ENCODE data around the gene DNAJC8.
A peak's percentile ranks its signal among the peaks of the same experiment; 100 is the strongest.

DNAJC8 gene

DNA sequence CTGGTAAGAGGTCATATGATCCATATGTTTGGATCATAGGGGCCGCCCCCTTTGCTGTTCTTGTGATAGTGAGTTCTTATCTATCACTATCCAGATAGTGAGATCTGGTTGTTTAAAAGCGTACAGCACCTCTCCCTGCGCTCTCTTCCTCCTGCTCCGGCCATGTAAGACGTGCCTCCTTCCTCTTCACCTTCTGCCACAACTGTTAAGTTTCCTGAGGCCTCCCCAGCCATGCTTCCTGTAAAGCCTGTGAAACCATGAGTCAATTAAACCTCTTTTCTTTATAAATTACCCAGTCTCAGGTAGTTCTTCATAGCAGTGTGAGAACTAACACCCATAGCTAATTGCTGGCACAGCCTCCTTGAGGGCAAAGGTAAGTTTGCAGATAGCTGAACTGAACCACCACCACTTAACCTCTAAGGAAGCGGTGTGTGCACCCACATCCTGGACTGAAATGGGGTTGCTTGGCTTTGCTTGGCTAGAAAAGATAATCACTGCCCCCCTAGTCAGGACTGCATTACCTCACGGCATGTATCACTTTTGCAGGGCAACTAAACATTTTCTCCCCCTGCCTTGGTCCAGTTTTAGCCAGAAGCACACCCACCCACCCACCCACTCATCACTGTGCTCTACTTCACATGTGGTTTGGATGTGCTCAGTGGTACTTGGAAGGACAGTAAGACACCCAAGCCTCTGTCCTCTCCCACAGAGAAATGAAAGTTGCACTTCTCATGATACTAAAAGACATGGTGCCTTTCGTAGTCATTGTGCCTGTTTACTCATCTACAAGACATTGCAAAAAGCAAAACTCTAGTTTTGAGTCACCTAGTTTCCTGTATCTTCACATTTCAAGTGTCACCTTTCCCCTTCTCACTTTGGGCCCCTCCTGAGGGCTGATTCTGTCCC, 33.2 kb downstream of the DNAJC8 start:
- peak; percentile 79 for DNase-seq

- DNase-seq = no peak
Measured at GRCh38 chr1:28197682-28198415, 35.0 kb downstream of the DNAJC8 start.

DNA sequence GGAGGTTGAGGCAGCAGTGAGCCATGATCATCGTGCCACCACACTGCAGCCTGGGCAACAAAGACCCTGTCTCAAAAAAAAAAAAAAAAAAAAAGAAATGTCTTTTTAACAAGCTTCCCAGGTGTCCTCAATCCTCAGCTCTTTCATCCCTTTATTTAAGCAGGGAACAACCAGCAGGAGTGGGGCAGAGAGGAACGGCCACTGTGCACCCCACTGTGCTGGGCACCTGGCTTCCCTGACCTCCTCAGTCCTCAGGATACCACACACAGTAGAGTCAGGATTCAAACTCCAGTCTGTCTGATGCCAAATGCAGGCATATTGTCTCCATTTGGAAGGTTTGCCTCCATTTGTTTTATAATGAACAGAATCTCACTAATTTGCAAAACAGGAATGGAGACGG, 36.5 kb downstream of the DNAJC8 start:
- no peak for DNase-seq

DNA sequence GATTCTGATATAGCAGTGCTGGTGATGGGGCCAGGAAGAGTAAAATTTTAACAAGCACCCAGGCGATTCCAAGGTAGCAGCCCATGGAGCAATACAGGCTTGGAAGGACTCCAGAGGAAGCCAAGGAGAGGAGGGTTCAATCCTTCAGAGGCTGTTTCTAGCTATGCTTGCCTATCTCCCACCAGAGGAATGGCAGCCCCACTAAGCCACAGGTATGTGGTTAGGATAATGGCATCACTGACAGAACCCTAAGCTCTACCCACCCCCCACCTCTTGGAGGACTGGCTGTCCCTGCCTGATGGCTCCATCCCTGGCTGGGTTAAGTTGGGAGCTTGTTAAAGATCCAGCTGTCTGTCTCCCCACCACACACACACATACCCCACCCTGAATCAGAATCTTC, 37.0 kb downstream of the DNAJC8 start:
- DNase-seq = no peak

DNA sequence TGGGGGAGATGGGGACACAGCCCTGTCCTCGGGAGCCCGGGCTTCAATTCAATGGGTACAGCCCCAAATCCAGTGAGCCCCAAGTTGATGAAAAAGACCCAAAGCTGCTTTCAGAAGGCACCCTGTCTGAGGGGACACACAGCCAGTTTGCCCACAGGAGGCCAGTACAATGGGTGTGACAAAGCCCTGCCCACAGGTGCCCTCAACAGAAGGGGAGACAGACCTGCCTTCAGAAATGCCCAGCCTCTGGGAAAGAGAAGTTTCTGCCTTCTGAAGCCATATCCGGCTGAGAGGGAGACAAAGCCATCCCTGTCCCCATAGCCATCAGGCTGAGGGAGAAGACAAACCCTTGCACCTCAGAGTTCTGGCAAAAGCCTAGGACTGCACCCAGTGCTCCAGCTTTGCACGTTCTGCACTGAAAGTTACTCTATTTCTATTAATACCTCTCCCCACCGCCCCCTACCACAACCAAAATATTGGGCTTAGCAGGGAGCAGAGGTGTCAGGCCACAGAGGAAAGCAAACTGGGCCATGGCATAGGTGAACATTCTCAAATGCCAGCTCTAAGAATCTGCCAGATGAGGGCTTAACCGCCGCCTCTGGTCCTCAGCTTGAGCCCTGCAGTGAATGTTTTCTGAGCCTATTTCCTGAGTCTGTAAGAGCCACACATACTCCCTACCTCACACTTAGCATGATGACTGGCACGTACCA, 38.3 kb downstream of the DNAJC8 start:
- no peak for DNase-seq

DNA sequence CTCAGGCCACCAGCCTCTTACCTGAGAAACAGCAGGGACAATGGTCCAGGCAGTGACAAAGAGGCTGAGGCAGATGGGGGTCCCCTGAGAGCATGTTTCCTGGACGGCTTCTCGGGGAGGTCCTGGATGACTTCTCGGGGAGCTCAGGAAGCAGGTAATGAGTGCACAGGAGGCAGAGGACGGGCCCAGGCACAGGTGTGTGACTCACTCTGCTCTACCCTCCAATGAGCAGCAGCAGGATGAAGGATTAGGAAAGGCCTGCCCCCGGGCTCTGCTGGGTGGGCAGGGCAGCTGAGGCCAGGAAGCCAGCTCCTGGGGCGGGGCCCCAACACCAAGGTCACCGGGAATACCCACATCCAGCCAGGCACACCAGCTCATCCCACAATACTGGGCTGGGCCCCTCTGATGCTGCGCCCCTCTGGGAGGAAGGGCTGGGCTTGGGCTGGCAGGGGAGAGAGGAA, 39.1 kb downstream of the DNAJC8 start:
- DNase-seq = no peak

DNA sequence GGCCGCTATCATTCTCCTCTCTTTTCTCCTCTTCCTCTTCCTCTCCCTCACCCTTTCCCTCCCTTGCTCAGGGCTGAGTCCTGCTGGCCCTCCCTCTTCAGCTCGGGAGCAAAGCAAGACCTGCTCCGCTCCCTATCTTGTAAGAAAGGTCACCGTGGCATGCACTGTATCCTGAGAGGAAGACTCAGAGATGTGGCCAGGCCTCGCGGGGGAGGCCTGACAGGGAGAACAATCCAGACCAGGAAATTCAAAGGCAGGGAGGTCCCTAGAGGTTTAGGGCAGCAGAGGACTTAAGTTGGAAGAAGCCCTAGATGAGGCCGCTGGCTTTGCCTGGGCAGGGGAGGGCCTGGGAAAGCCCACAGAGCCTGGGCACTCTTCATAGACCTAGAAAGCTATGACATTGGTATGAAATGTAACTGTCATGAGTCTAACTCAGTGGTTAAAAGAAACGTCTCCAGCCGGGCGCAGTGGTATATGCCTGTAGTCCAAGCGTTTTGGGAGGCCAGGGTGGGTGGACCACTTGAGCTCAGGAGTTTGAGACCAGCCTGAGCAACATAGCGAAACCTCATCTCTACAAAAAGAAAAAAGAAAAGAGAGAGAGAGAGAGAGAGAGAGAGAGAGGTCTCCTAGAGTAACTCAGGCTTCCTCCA, 41.7 kb downstream of the DNAJC8 start:
- no peak for DNase-seq

DNA sequence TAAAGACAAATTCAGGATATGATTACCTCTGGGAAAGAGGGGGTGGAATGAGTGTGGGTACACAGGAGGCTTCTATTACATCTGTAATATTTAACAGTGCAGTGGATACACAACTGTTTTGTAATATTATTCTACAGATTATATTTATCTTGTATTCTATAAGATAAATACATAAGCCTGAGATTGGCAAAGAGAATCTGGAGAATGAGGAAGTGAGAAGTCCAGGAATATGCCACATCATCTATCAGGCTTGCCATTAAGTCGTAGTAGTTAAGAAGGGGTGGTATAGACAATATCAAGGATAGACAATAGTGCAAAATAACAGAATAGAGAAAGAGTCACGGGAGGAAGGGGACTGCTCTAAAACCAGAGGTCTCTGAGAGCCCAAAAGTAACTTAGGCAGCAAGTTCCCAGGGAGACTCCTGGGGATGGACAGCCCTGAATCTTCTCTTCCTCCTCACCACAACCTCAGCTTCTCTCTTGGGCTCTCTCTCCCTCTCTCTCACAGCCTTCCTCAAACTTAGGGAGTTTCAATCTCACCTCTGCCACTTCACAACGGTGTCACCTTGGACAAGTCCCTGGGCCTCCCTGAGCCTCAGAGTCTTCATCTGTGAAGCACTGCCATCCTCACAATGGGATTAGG, 42.4 kb downstream of the DNAJC8 start:
- DNase-seq = peak; percentile 61

GRCh38 chr1:28185071-28185470, 47.8 kb downstream of the DNAJC8 start:
- DNase-seq = no peak

DNA sequence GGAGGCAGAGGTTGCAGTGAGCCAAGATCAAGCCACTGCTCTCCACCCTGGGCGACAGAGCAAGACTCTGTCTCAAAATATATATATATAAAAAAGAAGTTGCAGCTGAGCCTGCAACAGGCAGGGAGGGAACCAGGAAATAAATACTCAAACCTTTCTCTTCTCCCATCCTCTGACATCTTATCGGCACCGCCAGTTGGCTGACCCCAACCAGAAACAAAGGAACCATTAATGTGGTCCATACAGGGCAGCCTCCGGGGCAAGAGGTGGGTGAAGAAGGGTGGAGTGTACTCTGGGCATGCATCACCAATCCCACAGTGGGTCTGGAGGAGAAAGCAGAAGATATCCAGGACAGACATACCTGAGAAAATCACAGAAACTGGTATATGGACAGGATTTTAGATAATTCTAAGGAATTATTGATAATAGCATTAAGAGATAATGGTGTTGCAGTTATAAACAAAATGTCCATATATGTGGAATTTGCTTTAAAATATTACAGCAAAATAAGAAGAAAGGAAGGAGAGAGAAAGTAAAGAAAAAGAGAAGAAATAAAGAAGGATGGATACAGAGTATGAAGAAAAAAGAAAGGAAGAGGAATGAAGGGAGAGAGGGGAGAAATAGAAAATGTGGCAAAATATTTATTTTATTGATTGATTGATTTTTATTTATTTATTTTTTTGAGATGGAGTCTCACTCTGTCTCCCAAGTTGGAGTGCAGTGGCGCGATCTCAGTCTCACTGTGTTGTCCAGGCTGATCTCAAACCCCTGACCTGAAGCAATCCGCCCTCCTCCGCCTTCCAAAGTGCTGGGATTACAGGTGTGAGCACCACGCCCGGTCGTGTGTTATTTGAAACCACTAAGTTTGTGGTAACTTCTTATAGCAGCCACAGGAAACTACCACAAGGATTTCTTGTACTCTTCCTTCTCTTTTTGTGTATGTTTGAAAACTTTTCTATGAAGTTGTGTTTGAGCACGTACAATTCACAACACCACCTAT, 52.2 kb downstream of the DNAJC8 start:
- DNase-seq = no peak

- no peak for DNase-seq
Measured at GRCh38 chr1:28178690-28179485, 53.9 kb downstream of the DNAJC8 start.

DNA sequence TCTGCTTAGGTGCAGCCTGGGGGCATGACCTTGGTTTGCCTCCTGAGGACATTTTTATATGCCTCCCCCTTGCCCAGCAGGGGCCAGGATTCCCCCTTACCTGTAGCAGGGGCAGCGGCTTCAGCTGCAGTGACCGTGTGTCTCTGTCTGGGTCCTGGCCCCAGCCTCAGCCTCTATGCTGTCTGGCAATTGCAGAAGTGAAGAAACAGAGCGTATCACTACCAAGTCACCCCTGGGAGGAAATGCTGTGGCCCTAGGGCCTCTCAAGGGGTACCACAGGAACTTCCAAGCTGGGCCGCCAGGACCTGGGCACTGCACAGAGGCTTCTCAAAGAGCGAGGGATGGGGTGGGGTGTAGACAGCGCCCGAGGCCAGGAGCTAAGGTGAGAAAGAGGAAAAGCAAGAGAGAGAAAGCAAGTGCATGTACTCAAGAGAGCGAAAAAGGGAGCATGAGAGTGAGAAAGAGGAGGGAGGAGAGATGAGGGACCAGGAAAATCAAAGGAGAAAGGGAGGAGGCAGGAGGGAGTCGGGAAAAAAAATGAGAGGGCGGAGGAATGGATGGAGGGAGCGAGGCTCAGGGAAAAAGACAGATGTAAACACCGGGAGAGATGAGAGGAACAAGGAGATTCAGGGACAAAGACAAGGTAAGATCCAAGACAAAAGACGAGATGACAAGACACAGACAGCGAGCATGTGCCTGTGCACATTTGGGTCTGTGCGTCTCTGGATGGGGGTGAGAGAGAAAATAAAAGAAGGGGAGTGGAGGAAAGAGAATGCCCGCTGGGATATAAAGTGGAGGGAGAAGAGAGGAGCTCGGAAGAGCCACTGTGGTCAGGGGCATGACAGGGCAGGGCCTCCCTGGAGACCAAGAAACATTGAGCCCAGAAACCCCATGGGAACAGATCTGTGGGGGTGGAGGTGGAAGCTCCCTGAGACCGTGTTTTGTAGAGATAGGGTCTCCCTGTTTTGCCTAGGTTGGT, 56.0 kb downstream of the DNAJC8 start, which contains the start of gene PTAFR:
TSS of gene PTAFR (minus strand) at position 199 of the 979 bp plus-strand sequence. CDS start 25,669 bp downstream, outside the sequence.
- peak; percentile 87 for DNase-seq

DNA sequence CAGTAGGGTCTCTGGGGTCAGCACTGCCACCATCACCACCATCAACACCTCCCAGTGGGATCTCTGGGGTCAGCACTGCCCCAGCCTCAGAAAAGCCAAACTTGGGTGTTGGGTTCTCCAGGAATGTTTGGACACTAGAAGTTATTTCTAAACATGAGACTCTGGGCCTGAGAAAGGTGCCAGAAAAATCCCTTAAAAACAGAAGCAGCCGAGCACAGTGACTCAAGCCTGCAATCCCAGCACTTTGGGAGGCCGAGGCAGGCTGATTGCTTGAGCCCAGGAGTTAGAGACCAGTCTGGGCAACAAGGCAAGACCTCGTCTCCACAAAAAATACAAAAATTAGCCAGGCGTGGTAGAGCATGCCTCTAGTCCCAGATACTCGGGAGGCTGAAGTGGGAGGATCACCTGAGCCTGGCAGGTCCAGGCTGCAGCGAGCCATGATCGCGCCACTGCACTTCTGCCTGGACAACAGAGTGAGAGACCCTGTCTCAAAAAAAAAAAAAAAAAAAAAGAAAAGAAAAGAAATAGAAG, 56.8 kb downstream of the DNAJC8 start:
- peak; percentile 41 for DNase-seq

DNA sequence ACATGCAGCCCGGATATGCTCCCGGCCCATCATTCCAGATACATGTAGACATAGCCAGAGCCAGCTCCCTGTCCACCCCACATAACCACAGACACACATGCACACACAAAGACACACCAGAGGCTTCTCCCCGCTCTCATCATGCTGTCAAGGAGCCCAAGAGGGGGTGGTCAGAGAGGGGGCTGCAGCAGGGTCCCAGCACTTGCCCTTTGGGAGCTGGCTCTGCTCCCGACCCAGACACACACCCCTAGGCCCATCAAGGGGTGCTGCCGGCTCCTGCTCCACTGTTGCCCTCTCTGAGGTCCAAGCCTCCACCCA, 58.9 kb downstream of the DNAJC8 start:
- no peak for DNase-seq

GRCh38 chr1:28173151-28173979, 59.5 kb downstream of the DNAJC8 start:
- DNase-seq = peak; percentile 73

- DNase-seq = peak; percentile 91
Measured at GRCh38 chr1:28172713-28173150, 60.1 kb downstream of the DNAJC8 start.

DNA sequence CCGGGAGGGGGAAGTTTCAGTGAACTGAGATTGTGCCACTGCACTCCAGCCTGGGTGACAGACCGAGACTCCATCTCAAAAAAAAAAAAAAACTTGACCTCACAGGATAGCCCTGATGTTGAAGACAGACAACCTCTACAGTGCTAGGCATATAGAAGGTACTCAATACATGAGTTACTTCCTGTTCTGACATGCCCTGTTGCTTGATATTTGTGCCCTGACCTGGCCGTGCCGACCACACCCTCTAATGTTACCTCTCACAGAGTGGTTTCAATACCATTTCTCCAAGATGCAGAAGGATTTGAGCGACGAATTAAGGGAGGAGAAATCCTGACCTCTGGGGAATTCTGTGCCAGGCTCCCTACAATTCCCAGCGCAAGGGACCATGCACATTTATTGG, 61.6 kb downstream of the DNAJC8 start:
- no peak for DNase-seq

Measured in inflammatory macrophage treated with lipopolysaccharide for 4 hours (primary cell).